Body of pancreas (tissue), 4 donors: Measurements from ENCODE around the gene HPSE2. TPM values are rescaled to one million over a fixed set of nuclear protein-coding genes. Genes with fewer than 3 reads are reported as not detected.

Experiments
- ATAC-seq: fragments of 150-250 bp; one replicate; pipeline ENCODE4 v1.9.1; 2016
- DNase-seq, 4 donors: peaks; one replicate each; pipeline ENCODE4 v3.0.0-alpha.2; 2019
- H3K27ac ChIP-seq, 4 donors: fragments of 200-600 bp; sonication (generic); 1 replicate in 3 of 4; 2 replicates in 1 of 4; pipeline versions ENCODE4 v1.5.1 to v1.6.1; 2016 to 2019; ENCODE audit warnings: mild to moderate bottlenecking in 1 of 4, mixed read lengths in 1 of 4, moderate library complexity in 1 of 4
- H3K27me3 ChIP-seq, 2 donors: fragments of 200-600 bp; sonication (generic); one replicate each; pipeline ENCODE4 v1.6.0; 2016; ENCODE audit warnings: mild to moderate bottlenecking in 1 of 2
- H3K36me3 ChIP-seq, 2 donors: fragments of 200-600 bp; sonication (generic); replicated peaks in 1 of 2; 2 replicates each; pipeline ENCODE4 v1.5.1; 2016; ENCODE audit warnings: low read depth in 2 of 2; ENCODE audit not compliant: insufficient read depth in 1 of 2
- H3K4me1 ChIP-seq: fragments of 200-600 bp; sonication (generic); one replicate; pipeline ENCODE4 v1.6.0; 2016
- H3K4me3 ChIP-seq, 2 donors: fragments of 200-600 bp; sonication (generic); 1 replicate in 1 of 2; 2 replicates in 1 of 2; pipeline ENCODE4 v1.5.1; 2016 to 2019
- H3K9me3 ChIP-seq, 3 donors: fragments of 200-600 bp; sonication (generic); 1 replicate in 2 of 3; 2 replicates in 1 of 3; pipeline ENCODE4 v1.5.1; 2016
- POLR2A ChIP-seq, 3 donors: fragments of 450-650 bp; IDR thresholded peaks; one replicate each; pipeline ENCODE4 v1.6.1; 2016; ENCODE audit warnings: antibody characterized with exemption in 3 of 3, mild to moderate bottlenecking in 2 of 3
- WGBS, 2 donors: methylation state at CpG; one replicate each; pipeline ENCODE4 v1.1.5; 2017; 5-methylcytosine and 5-hydroxymethylcytosine counted together
- intact Hi-C: fragments of 100-400 bp; cut with DNase I; formaldehyde crosslinking; loops from one replicate; pipeline ENCODE4 v1.15.1; 2023
- total RNA-seq, 2 donors: library from RNA; depleted of rRNA; stranded (reverse); fragments of >200 nt; gene quantifications; one replicate each; pipeline ENCODE4 v1.1.0, GENCODE V29; 2016
- TF ChIP-seq, protein P1 (sequence below), 7 experiments: fragments of 450-650 bp in 4 of 7; fragments of 200-600 bp in 3 of 7; sonication (generic) in 3 of 7; IDR thresholded peaks; one replicate each; pipeline ENCODE4 v1.5.1; 2016 to 2019; ENCODE audit warnings: antibody characterized with exemption in 7 of 7

HPSE2 gene
- total RNA-seq, 2 donors from 2014 or later = not detected

DNA sequence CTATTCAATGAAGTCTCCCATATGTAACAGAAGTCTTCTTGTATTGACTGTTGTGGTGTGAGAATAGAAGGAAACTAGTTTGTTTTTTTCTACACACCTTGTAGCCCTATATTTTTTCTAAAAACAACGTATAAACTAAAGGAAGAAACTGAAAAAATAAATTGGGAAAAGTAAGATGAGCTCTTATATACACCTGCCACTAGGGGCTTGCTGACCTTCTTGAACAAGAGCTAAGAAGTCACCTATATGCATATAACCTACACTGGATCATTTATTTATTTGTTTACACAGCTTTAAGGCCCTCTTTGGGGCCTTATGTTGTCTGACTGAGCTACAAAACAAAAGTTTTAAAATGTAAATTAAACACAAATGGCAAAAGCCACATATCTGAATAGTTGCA lies 383.0 kb downstream of the HPSE2 start:
- Histone ChIP-seq H3K4me1 (no peaks in the 10 kb centered on the region), H3K36me3 (no peaks in the 10 kb centered on the region), H3K4me3 (no peak overlapping the region), H3K27me3 (no peaks in the 10 kb centered on the region), H3K27ac (no peak overlapping the region), H3K9me3 (no peaks in the 10 kb centered on the region)
- ATAC-seq (no peak), DNase-seq (no peak)
- intact Hi-C loops = no loop called here
- TF ChIP-seq POLR2A (IDR thresholded peaks at IDR 0.05) = no peak
- TF ChIP-seq, protein P1, sequence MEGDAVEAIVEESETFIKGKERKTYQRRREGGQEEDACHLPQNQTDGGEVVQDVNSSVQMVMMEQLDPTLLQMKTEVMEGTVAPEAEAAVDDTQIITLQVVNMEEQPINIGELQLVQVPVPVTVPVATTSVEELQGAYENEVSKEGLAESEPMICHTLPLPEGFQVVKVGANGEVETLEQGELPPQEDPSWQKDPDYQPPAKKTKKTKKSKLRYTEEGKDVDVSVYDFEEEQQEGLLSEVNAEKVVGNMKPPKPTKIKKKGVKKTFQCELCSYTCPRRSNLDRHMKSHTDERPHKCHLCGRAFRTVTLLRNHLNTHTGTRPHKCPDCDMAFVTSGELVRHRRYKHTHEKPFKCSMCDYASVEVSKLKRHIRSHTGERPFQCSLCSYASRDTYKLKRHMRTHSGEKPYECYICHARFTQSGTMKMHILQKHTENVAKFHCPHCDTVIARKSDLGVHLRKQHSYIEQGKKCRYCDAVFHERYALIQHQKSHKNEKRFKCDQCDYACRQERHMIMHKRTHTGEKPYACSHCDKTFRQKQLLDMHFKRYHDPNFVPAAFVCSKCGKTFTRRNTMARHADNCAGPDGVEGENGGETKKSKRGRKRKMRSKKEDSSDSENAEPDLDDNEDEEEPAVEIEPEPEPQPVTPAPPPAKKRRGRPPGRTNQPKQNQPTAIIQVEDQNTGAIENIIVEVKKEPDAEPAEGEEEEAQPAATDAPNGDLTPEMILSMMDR (IDR thresholded peaks at IDR 0.05) = peak in 1 of 7 experiments; percentile 6
- WGBS, 2 donors = 50 to 53% methylated on average over 1 of the region's 1 CpG

DNA sequence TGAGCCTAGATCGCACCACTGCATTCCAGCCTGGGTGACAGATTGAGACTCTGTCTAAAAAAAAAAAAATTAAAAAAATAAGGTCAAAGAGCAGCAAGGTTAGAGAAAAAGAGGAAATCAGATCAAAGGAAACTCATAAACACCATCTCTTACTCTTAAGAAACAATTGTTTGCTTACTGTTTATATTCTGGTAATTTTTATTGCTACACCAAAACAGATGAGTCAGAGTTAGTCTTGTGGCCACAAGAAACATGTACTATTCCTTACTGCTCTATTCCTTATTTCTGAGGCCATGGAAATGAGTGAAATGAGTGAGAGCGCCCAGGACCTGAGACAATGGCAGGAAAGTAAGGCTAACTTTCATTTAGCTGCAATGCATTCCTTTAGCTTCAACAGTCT lies 387.3 kb downstream of the HPSE2 start:
- intact Hi-C loops = no loop called here
- no peak overlapping the region for H3K4me3 ChIP-seq
- H3K36me3 ChIP-seq = no peaks in the 10 kb centered on the region
- WGBS, 2 donors = 79 to 92% methylated on average over 2 of the region's 2 CpGs
- no peak for DNase-seq
- TF ChIP-seq, protein P1 (IDR thresholded peaks at IDR 0.05) = no peak
- no peak for TF ChIP-seq POLR2A (IDR thresholded peaks at IDR 0.05)
- H3K4me1 ChIP-seq = no peaks in the 10 kb centered on the region
- no peaks in the 10 kb centered on the region for H3K9me3 ChIP-seq
- ATAC-seq = no peak
- no peaks in the 10 kb centered on the region for H3K27me3 ChIP-seq
- no peak overlapping the region for H3K27ac ChIP-seq

DNA sequence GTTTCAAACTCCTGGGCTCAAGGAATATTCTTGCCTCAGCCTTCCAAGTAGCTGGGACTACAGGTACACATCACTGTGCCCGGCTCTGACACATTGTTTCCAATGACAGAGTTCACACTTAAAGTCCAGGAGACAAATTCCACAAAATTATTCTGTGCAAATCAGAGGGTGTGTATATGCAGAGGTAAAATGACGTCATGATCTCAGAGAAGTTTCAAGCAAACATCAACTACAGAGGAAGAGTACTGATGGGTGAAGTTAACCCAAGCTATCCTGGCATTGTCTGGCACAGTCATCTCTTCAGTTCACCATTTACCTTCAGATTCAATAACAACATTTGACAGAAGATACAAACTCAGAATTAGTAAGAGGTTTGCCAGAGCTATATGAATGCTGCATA lies 388.9 kb downstream of the HPSE2 start:
- no peaks in the 10 kb centered on the region for H3K4me1 ChIP-seq
- TF ChIP-seq, protein P1 (IDR thresholded peaks at IDR 0.05) = no peak
- no peak for TF ChIP-seq POLR2A (IDR thresholded peaks at IDR 0.05)
- no peaks in the 10 kb centered on the region for H3K36me3 ChIP-seq
- no peak for DNase-seq
- intact Hi-C loops = no loop called here
- H3K27ac ChIP-seq = no peak overlapping the region
- H3K27me3 ChIP-seq = no peaks in the 10 kb centered on the region
- no peak overlapping the region for H3K4me3 ChIP-seq
- H3K9me3 ChIP-seq = no peaks in the 10 kb centered on the region
- ATAC-seq = no peak
- 52 to 59% methylated on average over 2 of the region's 2 CpGs for WGBS, 2 donors

DNA sequence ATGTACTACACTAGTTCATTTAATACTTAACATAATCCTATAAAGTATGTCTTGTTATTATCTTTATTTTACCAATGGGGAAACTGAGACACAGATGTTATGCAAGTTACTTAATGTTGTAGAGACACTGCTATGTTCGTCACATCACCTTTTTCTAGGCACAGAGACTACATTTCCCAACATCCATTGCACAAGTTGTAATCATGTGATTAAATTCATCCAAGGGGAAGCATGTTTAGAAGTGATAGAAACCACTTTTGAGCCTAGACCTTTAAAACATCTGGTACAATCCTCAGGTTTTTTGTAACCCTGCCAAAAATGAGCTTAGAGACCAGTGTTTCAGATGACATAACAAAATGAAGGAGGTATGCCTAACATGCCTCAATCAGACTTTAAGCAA lies 402.1 kb downstream of the HPSE2 start:
- intact Hi-C loops = no loop called here

DNA sequence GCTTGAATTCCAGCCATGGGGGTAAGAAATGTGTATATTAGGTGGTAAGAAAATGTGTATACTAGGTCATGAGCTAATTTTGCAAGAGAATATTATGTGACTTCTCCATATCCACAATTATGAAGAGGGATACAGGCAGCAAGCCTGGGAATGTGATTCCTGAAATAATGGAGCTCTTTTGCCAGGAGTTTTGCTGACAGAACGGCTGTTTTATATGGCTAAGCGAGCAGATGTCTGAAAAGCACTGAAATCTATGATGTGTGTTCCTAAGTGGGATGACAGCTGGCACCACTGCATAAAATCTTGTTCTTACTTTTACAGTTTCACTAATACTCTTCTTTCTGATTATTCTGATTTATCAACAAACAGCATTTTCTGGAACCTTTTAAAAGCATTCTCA lies 402.9 kb downstream of the HPSE2 start:
- intact Hi-C loops = no loop called here

More for the DNA sequence above, 402.1 kb downstream of the HPSE2 start:
- WGBS, 2 donors = 67 to 76% methylated on average over 1 of the region's 1 CpG
- Histone ChIP-seq H3K36me3 (no peaks in the 10 kb centered on the region), H3K27me3 (no peaks in the 10 kb centered on the region), H3K9me3 (no peaks in the 10 kb centered on the region), H3K4me3 (no peak overlapping the region), H3K4me1 (no peaks in the 10 kb centered on the region), H3K27ac (no peak overlapping the region)
- DNase-seq (no peak), ATAC-seq (no peak)
- no peak for TF ChIP-seq POLR2A (IDR thresholded peaks at IDR 0.05)
- TF ChIP-seq, protein P1 (IDR thresholded peaks at IDR 0.05) = no peak

More for the DNA sequence above, 402.9 kb downstream of the HPSE2 start:
- WGBS, 2 donors = 78 to 80% methylated on average over 2 of the region's 2 CpGs
- Histone ChIP-seq H3K4me1 (no peaks in the 10 kb centered on the region), H3K36me3 (no peaks in the 10 kb centered on the region), H3K9me3 (no peaks in the 10 kb centered on the region), H3K4me3 (no peak overlapping the region), H3K27ac (no peak overlapping the region), H3K27me3 (no peaks in the 10 kb centered on the region)
- ATAC-seq (no peak), DNase-seq (no peak)
- TF ChIP-seq POLR2A (IDR thresholded peaks at IDR 0.05) = no peak
- TF ChIP-seq, protein P1 (IDR thresholded peaks at IDR 0.05) = no peak
